ENCODE measurements around the gene KCNT2.

The KCNT2 gene

DNA sequence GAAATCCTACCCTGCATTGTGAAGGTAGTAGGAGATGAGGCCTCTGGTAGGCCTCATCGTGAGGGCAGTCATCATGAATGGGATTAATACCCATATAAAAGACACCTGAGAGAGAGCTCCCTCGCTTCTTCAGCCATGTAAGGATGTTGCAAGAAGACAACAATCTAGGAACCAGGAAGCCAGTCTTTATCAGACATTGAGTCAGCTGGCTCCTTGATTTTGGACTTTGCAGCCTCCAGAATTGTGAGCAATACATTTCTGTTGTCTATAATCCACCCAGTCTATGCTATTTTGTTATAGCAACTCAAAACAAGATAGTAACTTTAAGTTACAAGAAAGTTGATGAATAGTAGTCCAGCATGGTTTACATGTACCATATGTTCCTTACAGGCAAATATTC lies 208.5 kb downstream of the KCNT2 start:
- TF ChIP-seq, protein P1, sequence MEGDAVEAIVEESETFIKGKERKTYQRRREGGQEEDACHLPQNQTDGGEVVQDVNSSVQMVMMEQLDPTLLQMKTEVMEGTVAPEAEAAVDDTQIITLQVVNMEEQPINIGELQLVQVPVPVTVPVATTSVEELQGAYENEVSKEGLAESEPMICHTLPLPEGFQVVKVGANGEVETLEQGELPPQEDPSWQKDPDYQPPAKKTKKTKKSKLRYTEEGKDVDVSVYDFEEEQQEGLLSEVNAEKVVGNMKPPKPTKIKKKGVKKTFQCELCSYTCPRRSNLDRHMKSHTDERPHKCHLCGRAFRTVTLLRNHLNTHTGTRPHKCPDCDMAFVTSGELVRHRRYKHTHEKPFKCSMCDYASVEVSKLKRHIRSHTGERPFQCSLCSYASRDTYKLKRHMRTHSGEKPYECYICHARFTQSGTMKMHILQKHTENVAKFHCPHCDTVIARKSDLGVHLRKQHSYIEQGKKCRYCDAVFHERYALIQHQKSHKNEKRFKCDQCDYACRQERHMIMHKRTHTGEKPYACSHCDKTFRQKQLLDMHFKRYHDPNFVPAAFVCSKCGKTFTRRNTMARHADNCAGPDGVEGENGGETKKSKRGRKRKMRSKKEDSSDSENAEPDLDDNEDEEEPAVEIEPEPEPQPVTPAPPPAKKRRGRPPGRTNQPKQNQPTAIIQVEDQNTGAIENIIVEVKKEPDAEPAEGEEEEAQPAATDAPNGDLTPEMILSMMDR (IDR thresholded peaks at IDR 0.05; ENCODE audit: insufficient read depth, low read depth, low read length, missing control alignments), result no peak
- DNase-seq (ENCODE audit: low read depth), result no peak
- H3K4me3 ChIP-seq (ENCODE audit: low read depth, low read length), result no peak overlapping the region

DNA sequence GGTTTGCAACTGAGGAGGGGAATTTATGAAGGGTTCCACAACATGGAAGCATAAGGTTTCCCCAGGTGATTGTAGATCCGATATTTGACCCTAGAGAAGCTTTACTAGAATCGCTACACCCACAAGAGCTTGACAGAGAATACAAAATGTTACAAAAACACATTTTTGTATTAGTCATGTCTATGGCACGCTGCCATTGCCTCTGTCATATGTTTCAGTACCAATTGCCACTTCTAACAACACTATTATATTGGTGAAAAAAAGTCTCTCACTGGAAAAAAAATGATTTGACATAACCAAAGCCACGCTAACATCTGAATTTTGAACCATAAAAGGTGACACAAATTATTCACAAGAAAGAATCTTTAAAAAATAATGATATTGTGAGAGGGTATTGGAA lies 214.5 kb downstream of the KCNT2 start:
- H3K4me3 ChIP-seq (ENCODE audit: low read depth, low read length), result no peak overlapping the region
- no peak for DNase-seq (ENCODE audit: low read depth)

DNA sequence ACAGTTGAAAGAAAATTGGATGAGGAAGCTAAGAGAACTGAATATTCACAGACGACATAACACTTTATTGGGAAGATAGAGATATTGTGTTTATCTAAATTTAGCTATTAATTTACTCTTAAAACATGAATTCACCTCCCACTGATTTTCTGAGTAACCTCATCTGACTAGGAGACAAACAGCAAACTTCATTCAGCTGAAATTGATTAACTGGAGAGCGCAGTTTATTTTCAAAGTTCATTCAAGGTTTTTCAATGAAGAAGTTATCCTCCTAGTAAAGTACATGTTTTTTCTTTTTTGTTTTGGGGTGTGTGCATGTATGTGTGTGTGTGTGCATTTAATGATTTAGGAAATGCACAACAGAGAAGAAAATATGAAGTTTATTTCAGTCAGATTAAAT lies 215.0 kb downstream of the KCNT2 start:
- TF ChIP-seq, protein P1 (IDR thresholded peaks at IDR 0.05; ENCODE audit: insufficient read depth, low read depth, low read length, missing control alignments), result no peak

More for the DNA sequence above, 214.5 kb downstream of the KCNT2 start:
- TF ChIP-seq, protein P1 (IDR thresholded peaks at IDR 0.05; ENCODE audit: insufficient read depth, low read depth, low read length, missing control alignments), result no peak

DNA sequence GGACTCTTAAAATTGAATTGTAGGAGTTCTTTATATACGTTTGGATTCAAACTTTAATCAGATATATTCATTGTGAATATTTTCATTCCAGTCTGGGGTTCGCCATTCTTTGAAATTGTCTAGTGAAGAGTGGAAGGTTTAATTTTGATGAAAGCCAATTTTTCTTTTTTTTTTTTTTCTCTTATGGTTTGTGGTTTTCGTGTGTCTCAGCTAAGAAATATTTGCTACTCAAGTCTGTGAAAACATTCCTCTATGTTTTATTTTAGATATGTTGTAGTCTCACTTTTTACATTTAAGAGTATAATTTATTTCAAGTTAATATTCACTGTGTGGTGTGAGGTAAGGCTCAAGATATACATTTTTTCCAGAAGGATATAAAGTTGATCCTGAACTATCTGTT lies 220.5 kb downstream of the KCNT2 start:
- no peak overlapping the region for H3K4me3 ChIP-seq (ENCODE audit: low read depth, low read length)
- DNase-seq (ENCODE audit: low read depth), result no peak
- TF ChIP-seq, protein P1 (IDR thresholded peaks at IDR 0.05; ENCODE audit: insufficient read depth, low read depth, low read length, missing control alignments), result no peak

More for the DNA sequence above, 215.0 kb downstream of the KCNT2 start:
- no peak for DNase-seq (ENCODE audit: low read depth)
- H3K4me3 ChIP-seq (ENCODE audit: low read depth, low read length), result no peak overlapping the region

DNA sequence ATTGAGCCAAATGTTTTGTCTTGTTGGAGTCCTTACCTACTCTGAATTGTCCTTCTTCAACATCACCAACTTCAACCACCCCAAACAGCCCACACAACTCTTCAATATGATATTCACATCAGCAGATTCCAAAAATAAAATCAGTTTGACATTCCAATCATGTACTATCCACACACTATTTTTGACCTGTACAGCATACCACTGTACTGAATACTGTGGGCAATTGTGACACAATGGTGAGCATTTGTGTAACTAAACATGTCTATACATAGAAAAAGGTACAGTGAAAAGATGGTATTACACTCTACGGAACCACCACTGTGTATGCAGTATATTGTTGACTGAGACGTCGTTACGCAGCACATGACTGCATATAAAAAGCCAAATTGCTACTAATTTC lies 223.1 kb downstream of the KCNT2 start:
- DNase-seq (ENCODE audit: low read depth), result no peak
- TF ChIP-seq, protein P1 (IDR thresholded peaks at IDR 0.05; ENCODE audit: insufficient read depth, low read depth, low read length, missing control alignments), result no peak
- H3K4me3 ChIP-seq (ENCODE audit: low read depth, low read length), result no peak overlapping the region

DNA sequence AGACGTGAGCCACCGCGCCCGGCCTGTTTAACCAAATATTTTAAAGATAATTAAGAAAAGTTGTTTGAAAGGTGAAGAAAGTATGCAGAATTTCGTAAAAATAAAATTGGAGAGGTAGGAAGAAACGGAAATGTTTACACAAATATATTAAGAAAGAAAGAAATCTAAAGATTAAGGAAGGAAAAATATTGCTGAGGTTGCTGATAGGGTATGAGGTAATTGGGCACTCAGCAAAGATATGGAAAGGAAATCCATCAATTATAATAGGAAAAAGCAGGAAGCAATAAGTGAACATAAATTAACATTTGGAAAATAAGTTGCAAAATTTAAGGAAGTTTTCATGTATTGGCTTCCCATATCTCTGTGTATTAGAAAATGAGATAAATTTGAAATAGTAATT lies 225.9 kb downstream of the KCNT2 start:
- H3K4me3 ChIP-seq (ENCODE audit: low read depth, low read length), result no peak overlapping the region
- TF ChIP-seq, protein P1 (IDR thresholded peaks at IDR 0.05; ENCODE audit: insufficient read depth, low read depth, low read length, missing control alignments), result no peak
- DNase-seq (ENCODE audit: low read depth), result no peak

DNA sequence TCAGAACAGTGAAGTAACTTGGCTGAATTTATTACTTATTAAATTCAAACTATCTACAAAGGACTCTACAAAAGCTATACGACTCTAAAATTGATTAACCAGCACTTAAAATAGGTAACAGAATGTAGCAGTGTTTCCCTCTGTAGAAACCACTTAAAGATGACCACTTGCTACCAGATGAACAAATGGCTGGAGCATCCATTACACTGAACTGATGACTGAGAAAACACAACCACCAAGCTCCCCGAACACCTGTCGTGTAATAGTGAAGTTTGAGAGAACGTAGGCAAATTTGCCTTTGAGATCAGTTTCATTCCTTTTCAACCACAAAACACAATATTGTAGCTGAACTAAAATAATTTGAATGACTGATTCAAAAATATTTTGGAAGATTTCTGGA lies 226.7 kb downstream of the KCNT2 start:
- TF ChIP-seq, protein P1 (IDR thresholded peaks at IDR 0.05; ENCODE audit: insufficient read depth, low read depth, low read length, missing control alignments), result no peak
- no peak for DNase-seq (ENCODE audit: low read depth)
- H3K4me3 ChIP-seq (ENCODE audit: low read depth, low read length), result no peak overlapping the region

All from GM12865 (cell line).